B cell (primary cell): ENCODE measurements around the gene AFF3. TPM values are rescaled to one million over a fixed set of nuclear protein-coding genes. Genes with fewer than 3 reads are reported as not detected.

ENCODE experiments used
- ATAC-seq: fragments of 200-7000 bp; cut with Tn5 transposase; one replicate; pipeline ENCODE4 v1.10.0; 2021; ENCODE audit warnings: low read depth, mild to moderate bottlenecking, moderate number of reproducible peaks, moderate library complexity
- CTCF ChIA-PET: fragments of 350-600 bp; sonication (Branson Sonifier 250); formaldehyde crosslinking; loops from one replicate; lab custom pipeline; 2021; ENCODE audit warnings: antibody characterized with exemption, inconsistent platforms; lab: Charles Lee
- POLR2A ChIA-PET: fragments of 350-600 bp; sonication (Branson Sonifier 250); formaldehyde crosslinking; loops from one replicate; lab custom pipeline; 2021; ENCODE audit warnings: antibody characterized with exemption; lab: Charles Lee
- DNase-seq: peaks from one replicate; pipeline ENCODE4 v3.0.0; 2013
- H2AFZ ChIP-seq: 2 replicates; pipeline ENCODE4 v1.6.1; 2012; ENCODE audit warnings: mild to moderate bottlenecking, low read depth, low read length; ENCODE audit not compliant: insufficient read depth, poor library complexity, severe bottlenecking
- H3K27ac ChIP-seq, 2 donors: 1 replicate in 1 of 2; 2 replicates in 1 of 2; pipeline ENCODE4 v1.5.1; 2012 to 2013; ENCODE audit warnings: low read length in 2 of 2, mild to moderate bottlenecking in 2 of 2, moderate library complexity in 1 of 2
- H3K27me3 ChIP-seq, 4 experiments: fragments of 200-600 bp in 1 of 4; sonication (generic) in 1 of 4; replicated peaks in 1 of 4; 1 replicate in 2 of 4; 2 replicates in 2 of 4; pipeline versions ENCODE4 v1.6.1 to v1.7.0; 2013 to 2016; ENCODE audit warnings: low read length in 3 of 4, mild to moderate bottlenecking in 2 of 4, mixed read lengths in 1 of 4, moderate library complexity in 1 of 4; ENCODE audit not compliant: insufficient read depth in 4 of 4, control insufficient read depth in 3 of 4; ENCODE audit errors: control extremely low read depth in 1 of 4
- H3K36me3 ChIP-seq, 2 experiments: replicated peaks in 1 of 2; 1 replicate in 1 of 2; 2 replicates in 1 of 2; pipeline versions ENCODE4 v1.6.1 to v1.7.1; 2013; ENCODE audit warnings: low read length in 1 of 2; ENCODE audit not compliant: insufficient read depth in 2 of 2, control insufficient read depth in 1 of 2; ENCODE audit errors: control extremely low read depth in 1 of 2, extremely low read depth in 1 of 2
- H3K4me1 ChIP-seq, 2 donors: fragments of 200-600 bp in 1 of 2; sonication (generic) in 1 of 2; 1 replicate in 1 of 2; 2 replicates in 1 of 2; pipeline versions ENCODE4 v1.5.1 to v1.6.1; 2013 to 2017; ENCODE audit warnings: low read length in 2 of 2; ENCODE audit not compliant: control insufficient read depth in 2 of 2, insufficient read depth in 2 of 2
- H3K4me2 ChIP-seq: replicated peaks from 2 replicates; pipeline ENCODE3; 2012; ENCODE audit warnings: mild to moderate bottlenecking, low read depth, low read length; ENCODE audit not compliant: poor library complexity, severe bottlenecking
- H3K4me3 ChIP-seq, 5 experiments: fragments of 200-600 bp in 1 of 5; sonication (generic) in 1 of 5; 1 replicate in 3 of 5; 2 replicates in 2 of 5; pipeline versions ENCODE4 v1.5.1 to v1.7.0; 2011 to 2016; ENCODE audit warnings: low read length in 4 of 5, mild to moderate bottlenecking in 4 of 5, low read depth in 2 of 5, control low read depth in 1 of 5, moderate library complexity in 1 of 5; ENCODE audit not compliant: insufficient read depth in 1 of 5; ENCODE audit errors: control extremely low read depth in 1 of 5, extremely low read depth in 1 of 5
- H3K79me2 ChIP-seq: fragments of 200-600 bp; sonication (generic); one replicate; pipeline ENCODE4 v1.6.0; 2016; ENCODE audit warnings: low read length; ENCODE audit not compliant: control insufficient read depth, insufficient read depth
- H3K9ac ChIP-seq: fragments of 200-600 bp; sonication (generic); 2 replicates; pipeline ENCODE4 v1.6.1; 2017; ENCODE audit warnings: mild to moderate bottlenecking, low read length, moderate library complexity
- H3K9me3 ChIP-seq, 3 donors: one replicate each; pipeline versions ENCODE4 v1.6.1 to v1.7.1; 2013; ENCODE audit warnings: low read length in 2 of 3; ENCODE audit not compliant: control insufficient read depth in 2 of 3, insufficient read depth in 1 of 3; ENCODE audit errors: control extremely low read depth in 1 of 3
- H4K20me1 ChIP-seq: 2 replicates; pipeline ENCODE4 v1.6.0; 2012; ENCODE audit warnings: mild to moderate bottlenecking, low read length; ENCODE audit not compliant: insufficient read depth, control insufficient read depth, poor library complexity, severe bottlenecking
- H3K27ac Mint-ChIP-seq: one replicate; pipeline ENCODE4 v1.8.0; 2021; ENCODE audit warnings: mixed read lengths
- H3K27me3 Mint-ChIP-seq: one replicate; pipeline ENCODE4 v1.8.0; 2021; ENCODE audit warnings: mixed read lengths
- H3K4me1 Mint-ChIP-seq: one replicate; pipeline ENCODE4 v1.8.0; 2021; ENCODE audit warnings: mixed read lengths
- H3K4me3 Mint-ChIP-seq: one replicate; pipeline ENCODE4 v1.8.0; 2021; ENCODE audit warnings: mixed read lengths
- H3K9me3 Mint-ChIP-seq: one replicate; pipeline ENCODE4 v1.8.0; 2022; ENCODE audit warnings: mixed read lengths; ENCODE audit not compliant: insufficient read depth
- CTCF ChIP-seq: fragments of 200-600 bp; IDR thresholded peaks from one replicate; pipeline ENCODE4 v1.8.0; 2022; ENCODE audit warnings: antibody characterized with exemption, mild to moderate bottlenecking
- EZH2 ChIP-seq: IDR thresholded peaks from 2 replicates; pipeline ENCODE4 v1.6.1; 2012; ENCODE audit warnings: borderline replicate concordance, low read depth, mild to moderate bottlenecking, moderate library complexity, low read length; ENCODE audit not compliant: insufficient read depth, poor library complexity, severe bottlenecking
- WGBS: methylation state at CpG from one replicate; pipeline ENCODE4 v1.1.5; 2013; ENCODE audit warnings: missing lambda C conversion rate; ENCODE audit not compliant: insufficient coverage; 5-methylcytosine and 5-hydroxymethylcytosine counted together
- intact Hi-C: fragments of 100-400 bp; cut with micrococcal nuclease; formaldehyde crosslinking; loops from one replicate; pipeline ENCODE4 v1.10.0; 2022
- polyA plus RNA-seq: library from polyadenylated mRNA; depleted of rRNA; stranded (reverse); fragments of >200 nt; gene quantifications from 2 replicates; pipeline ENCODE4 v1.2.3, GENCODE V29; 2012
- total RNA-seq, 2 donors: library from RNA; stranded (reverse); fragments of 120-200 nt in 1 of 2; gene quantifications; 1 replicate in 1 of 2; 2 replicates in 1 of 2; pipeline versions ENCODE4 v1.2.3 to v1.2.4, GENCODE V29; 2013 to 2022

The AFF3 gene
- total and polyA plus RNA-seq, 2 donors (not counting 1 experiment from before 2014, with no cell fraction given), result 117 to 830 TPM

- WGBS, result no CpG with 5 or more reads among the region's 5 CpGs
- H3K36me3 ChIP-seq, result peaks cover 0 to 15% of the 10 kb centered on the region in 2 experiments
- intact Hi-C loops, result no loop called here
- no peak for TF ChIP-seq CTCF
- Mint-ChIP-seq H3K4me1 (peaks cover 33% of the 10 kb centered on the region), H3K27ac (no peak overlapping the region), H3K4me3 (no peak overlapping the region), H3K9me3 (peaks cover 2% of the 10 kb centered on the region), H3K27me3 (no peaks in the 10 kb centered on the region)
- no peaks in the 10 kb centered on the region for H3K27me3 ChIP-seq
- no peak overlapping the region for H3K4me2 ChIP-seq
- H3K4me3 ChIP-seq, result no peak overlapping the region
- H3K4me1 ChIP-seq, result peaks cover 3 to 4% of the 10 kb centered on the region in 2 donors
- no peak for ATAC-seq
- DNase-seq, result no peak
- H4K20me1 ChIP-seq, result peaks cover 88% of the 10 kb centered on the region
- ChIA-PET CTCF (no interaction called here), POLR2A (no interaction called here)
- peaks cover 93% of the 10 kb centered on the region for H3K79me2 ChIP-seq
- H3K9ac ChIP-seq, result no peak overlapping the region
- H2AFZ ChIP-seq, result no peak overlapping the region
- no peak overlapping the region for H3K27ac ChIP-seq
- H3K9me3 ChIP-seq, result no peaks in the 10 kb centered on the region
These were observed 288.0 kb downstream of the AFF3 start for GRCh38 chr2:99854236-99854852.

DNA sequence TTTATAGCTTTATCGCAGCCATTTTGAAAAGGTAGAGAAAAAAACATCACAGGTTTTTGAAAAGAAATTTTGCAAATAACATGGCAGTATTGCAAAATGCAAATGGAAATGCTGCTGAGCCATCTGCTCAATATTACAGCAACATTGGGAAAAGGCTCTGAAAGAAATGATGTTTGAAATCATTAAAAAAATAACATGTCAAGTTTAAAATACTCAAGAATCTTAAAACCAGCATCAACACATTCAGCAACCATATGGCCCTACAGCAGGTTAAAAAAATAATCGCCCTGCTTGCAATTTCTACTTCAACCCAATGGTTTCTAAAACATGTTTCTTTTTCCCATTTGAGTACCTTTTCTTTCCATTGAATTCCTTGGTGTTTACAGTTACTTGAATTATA lies 289.4 kb downstream of the AFF3 start:
- no CpG with 5 or more reads among the region's 2 CpGs for WGBS
- no peak overlapping the region for H3K9ac ChIP-seq
- ChIA-PET POLR2A (no interaction called here), CTCF (no interaction called here)
- Mint-ChIP-seq H3K4me1 (peaks cover 26% of the 10 kb centered on the region), H3K9me3 (peaks cover 2% of the 10 kb centered on the region), H3K4me3 (no peak overlapping the region), H3K27me3 (no peaks in the 10 kb centered on the region), H3K27ac (no peak overlapping the region)
- H3K79me2 ChIP-seq, result peaks cover 88% of the 10 kb centered on the region
- H3K27ac ChIP-seq, result no peak overlapping the region
- ATAC-seq, result no peak
- intact Hi-C loops, result no loop called here
- H3K36me3 ChIP-seq, result peaks cover 0 to 19% of the 10 kb centered on the region in 2 experiments
- H4K20me1 ChIP-seq, result peaks cover 83% of the 10 kb centered on the region
- H3K27me3 ChIP-seq, result no peaks in the 10 kb centered on the region
- DNase-seq, result no peak
- H3K4me2 ChIP-seq, result no peak overlapping the region
- no peak overlapping the region for H3K4me3 ChIP-seq
- TF ChIP-seq EZH2, result no peak
- no peak for TF ChIP-seq CTCF
- no peaks in the 10 kb centered on the region for H3K9me3 ChIP-seq
- H2AFZ ChIP-seq, result no peak overlapping the region
- peaks cover 0 to 3% of the 10 kb centered on the region in 2 donors for H3K4me1 ChIP-seq
